Pancreas (tissue), 10 donors: Measurements from ENCODE around the gene COL19A1. TPM values are rescaled to one million over a fixed set of nuclear protein-coding genes. Genes with fewer than 3 reads are reported as not detected.

Experiments
- ATAC-seq, 4 donors: fragments of 200-7000 bp; cut with Tn5 transposase; one replicate each; pipeline versions ENCODE4 v1.8.0 to v1.9.1; 2020; ENCODE audit warnings: mild to moderate bottlenecking in 4 of 4, moderate library complexity in 4 of 4
- DNase-seq, 6 donors: peaks; one replicate each; pipeline ENCODE4 v3.0.0-alpha.2; 2020
- FAIRE-seq: peaks from 2 replicates; lab custom pipeline; 2012; peaks lifted over from hg19 to GRCh38; lab: Jason Lieb, UNC
- H3K27ac ChIP-seq, 4 donors: fragments of 200-600 bp; sonication (generic); 1 replicate in 3 of 4; 2 replicates in 1 of 4; pipeline versions ENCODE4 v1.5.0 to v1.8.0; 2020
- H3K27me3 ChIP-seq, 4 donors: fragments of 200-600 bp; one replicate each; pipeline ENCODE4 v1.8.0; 2021
- H3K36me3 ChIP-seq, 3 donors: fragments of 200-600 bp; sonication (generic) in 1 of 3; one replicate each; pipeline versions ENCODE4 v1.5.0 to v1.8.0; 2020 to 2021
- H3K4me1 ChIP-seq, 3 donors: fragments of 200-600 bp; one replicate each; pipeline ENCODE4 v1.8.0; 2021
- H3K4me3 ChIP-seq, 4 donors: fragments of 200-600 bp; sonication (generic) in 2 of 4; one replicate each; pipeline versions ENCODE4 v1.5.0 to v1.8.0; 2020 to 2021
- H3K9me3 ChIP-seq, 4 donors: fragments of 200-600 bp; one replicate each; pipeline ENCODE4 v1.8.0; 2021
- CTCF ChIP-seq, 4 donors: fragments of 200-600 bp; sonication (generic) in 3 of 4; IDR thresholded peaks; one replicate each; pipeline versions ENCODE4 v1.5.0 to v1.8.0; 2021; ENCODE audit warnings: antibody characterized with exemption in 4 of 4
- WGBS, 2 donors: extraction: QIAGEN DNeasy Blood & Tissue Kit; methylation state at CpG; one replicate each; pipeline ENCODE4 v1.1.7; 2013; 5-methylcytosine and 5-hydroxymethylcytosine counted together
- intact Hi-C, 3 donors: fragments of 100-400 bp; cut with DNase I; formaldehyde crosslinking; loops; one replicate each; pipeline versions ENCODE4 v1.11.1 to v1.14.2; 2022
- polyA plus RNA-seq, 2 donors: library from polyadenylated mRNA; stranded (reverse); fragments of 200-250 nt; gene quantifications; one replicate each; pipeline ENCODE4 v1.2.3, GENCODE V29; 2013
- total RNA-seq, 6 donors: library from RNA; stranded (reverse); fragmentation: NEBNext Ultra II Directional in 4 of 6; extraction: Animal tissue kit (Norgen Biotek cat#: 25700) in 4 of 6; gene quantifications; one replicate each; pipeline versions ENCODE4 v1.2.1 to v1.2.4, GENCODE V29; 2021 to 2023
- donor health status: healthy with polysubstance abuse.
- donor health status: DM: no; HTN: no; CAD: no; lungs with moderate emphysema.
- donor health status: DM: no; HTN: no; CAD: no.
- donor health status: control.
- donor health status: control.
- donor health status: Bipolar disorder and iron deficiency.
- donor health status: DM: yes; HTN: yes; CAD: no.
- donor health status: DM: no; HTN: no; CAD: no.
- donor health status: DM: no; HTN: no; CAD: no.
- donor health status: DM: yes; HTN: yes; CAD: no.

The COL19A1 gene
- total and polyA plus RNA-seq, 8 donors: 0.04 to 0.86 (median 0.37) TPM

GRCh38 chr6:70252604-70253003 lies 386.2 kb downstream of the COL19A1 start:
- FAIRE-seq (no peak), DNase-seq (no peak), ATAC-seq (no peak)
- Histone ChIP-seq H3K4me3 (no peak overlapping the region), H3K36me3 (no peaks in the 10 kb centered on the region), H3K4me1 (no peaks in the 10 kb centered on the region), H3K27me3 (no peaks in the 10 kb centered on the region), H3K9me3 (no peaks in the 10 kb centered on the region), H3K27ac (no peak overlapping the region)
- 82 to 87% methylated on average over 2 of the region's 2 CpGs for WGBS, 2 donors
- intact Hi-C loops: no loop called here
- TF ChIP-seq CTCF (IDR thresholded peaks at IDR 0.05): no peak

- no peaks in the 10 kb centered on the region for H3K9me3 ChIP-seq
- ATAC-seq (no peak), DNase-seq (no peak), FAIRE-seq (no peak)
- H3K4me1 ChIP-seq: no peaks in the 10 kb centered on the region
- no peak overlapping the region for H3K4me3 ChIP-seq
- H3K36me3 ChIP-seq: no peaks in the 10 kb centered on the region
- 22 to 37% methylated on average over 3 of the region's 3 CpGs for WGBS, 2 donors
- intact Hi-C loops: no loop called here
- H3K27ac ChIP-seq: no peak overlapping the region
- H3K27me3 ChIP-seq: no peaks in the 10 kb centered on the region
- no peak for TF ChIP-seq CTCF (IDR thresholded peaks at IDR 0.05)
Measured at GRCh38 chr6:70253923-70254322, 387.6 kb downstream of the COL19A1 start.

- H3K9me3 ChIP-seq: no peaks in the 10 kb centered on the region
- intact Hi-C loops: no loop called here
- H3K4me1 ChIP-seq: no peaks in the 10 kb centered on the region
- no peak for FAIRE-seq
- H3K36me3 ChIP-seq: no peaks in the 10 kb centered on the region
- ATAC-seq: peak in 2 of 4 donors; percentile 33 to 66
- H3K27me3 ChIP-seq: no peaks in the 10 kb centered on the region
- no peak overlapping the region for H3K27ac ChIP-seq
- no peak for TF ChIP-seq CTCF (IDR thresholded peaks at IDR 0.05)
- DNase-seq: peak in 1 of 6 donors; percentile 13
- 52 to 56% methylated on average over 2 of the region's 2 CpGs for WGBS, 2 donors
- H3K4me3 ChIP-seq: no peak overlapping the region
Measured at GRCh38 chr6:70254784-70255183, 388.4 kb downstream of the COL19A1 start.

GRCh38 chr6:70257768-70258273 lies 391.5 kb downstream of the COL19A1 start:
- FAIRE-seq (no peak), DNase-seq (no peak), ATAC-seq (no peak)
- TF ChIP-seq CTCF (IDR thresholded peaks at IDR 0.05): no peak
- no peaks in the 10 kb centered on the region for H3K36me3 ChIP-seq
- H3K27ac ChIP-seq: no peak overlapping the region
- H3K27me3 ChIP-seq: no peaks in the 10 kb centered on the region
- no peak overlapping the region for H3K4me3 ChIP-seq
- intact Hi-C loops: no loop called here
- H3K9me3 ChIP-seq: no peaks in the 10 kb centered on the region
- WGBS, 2 donors: 83 to 86% methylated on average over 2 of the region's 2 CpGs
- no peaks in the 10 kb centered on the region for H3K4me1 ChIP-seq

- ATAC-seq (no peak), DNase-seq (no peak), FAIRE-seq (no peak)
- WGBS, 2 donors: 12 to 20% methylated on average over 1 of the region's 1 CpG
- Histone ChIP-seq H3K4me3 (no peak overlapping the region), H3K9me3 (no peaks in the 10 kb centered on the region), H3K27me3 (no peaks in the 10 kb centered on the region), H3K4me1 (no peaks in the 10 kb centered on the region), H3K36me3 (no peaks in the 10 kb centered on the region), H3K27ac (no peak overlapping the region)
- no peak for TF ChIP-seq CTCF (IDR thresholded peaks at IDR 0.05)
- intact Hi-C loops: no loop called here
Measured at GRCh38 chr6:70258483-70258882, 392.1 kb downstream of the COL19A1 start.

Other genes starting within 250 kb of the COL19A1 start
- gene LMBRD1, start 69.5 kb upstream of the COL19A1 start, total RNA-seq: 10 to 100 TPM; 32.4 to 42.9 (median 38.7) TPM
- 10 to 100 TPM; 16.5 to 50.5 TPM for gene LMBRD1, start 69.5 kb upstream of the COL19A1 start, polyA plus RNA-seq